GM18873 (cell line): ENCODE measurements around the gene NRL.
"Not testable (repeated sequence)": the region's sequence is repeated elsewhere in the genome, so short reads cannot be mapped to it uniquely, and the experiment has no call there.

Experiments
- ATAC-seq: cut with Tn5 transposase; IDR thresholded peaks from one replicate; pipeline ENCODE4 v1.9.1; 2021; ENCODE audit warnings: mild to moderate bottlenecking, moderate library complexity, moderate number of reproducible peaks; ENCODE audit not compliant: unreplicated experiment, low FRiP score

The NRL gene

DNA sequence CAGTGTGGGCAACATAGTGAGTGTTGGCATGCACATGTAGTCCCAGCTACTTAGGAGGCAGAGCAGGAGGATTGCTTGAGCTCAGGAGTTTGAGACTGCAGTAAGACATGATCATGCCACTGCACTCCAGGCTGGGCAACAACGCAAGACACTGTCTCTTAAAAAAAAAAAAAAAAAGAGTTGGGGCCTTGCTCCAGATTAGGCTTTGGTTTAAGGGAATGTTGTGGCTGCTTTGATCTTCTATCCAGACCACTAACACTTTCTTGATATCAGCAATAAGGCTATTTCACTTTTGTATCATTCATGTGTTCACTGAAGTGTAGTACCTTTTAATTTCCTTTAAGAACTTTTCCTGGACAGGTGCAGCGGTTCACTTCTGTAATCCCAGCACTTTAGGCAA lies 12.9 kb upstream of the NRL start:
- no peak for ATAC-seq

DNA sequence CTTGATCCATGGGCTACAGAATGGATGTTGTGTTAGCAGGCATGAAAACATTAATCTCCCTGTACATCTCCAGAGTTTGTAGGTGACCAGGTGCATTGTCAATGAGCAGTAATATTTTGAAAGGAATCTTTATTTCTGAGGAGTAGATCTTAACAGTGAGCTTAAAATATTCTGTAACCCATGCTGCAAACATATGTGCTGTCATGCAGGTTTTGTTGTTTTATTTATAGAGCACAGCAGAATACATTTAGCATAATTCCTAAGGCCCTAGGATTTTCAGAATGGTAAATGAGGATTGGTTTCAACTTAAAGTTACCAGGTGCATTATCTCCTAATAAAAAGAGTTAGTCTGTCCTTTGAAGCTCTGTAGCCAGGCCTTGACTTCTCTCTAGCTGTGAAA lies 12.2 kb upstream of the NRL start:
- no peak for ATAC-seq

DNA sequence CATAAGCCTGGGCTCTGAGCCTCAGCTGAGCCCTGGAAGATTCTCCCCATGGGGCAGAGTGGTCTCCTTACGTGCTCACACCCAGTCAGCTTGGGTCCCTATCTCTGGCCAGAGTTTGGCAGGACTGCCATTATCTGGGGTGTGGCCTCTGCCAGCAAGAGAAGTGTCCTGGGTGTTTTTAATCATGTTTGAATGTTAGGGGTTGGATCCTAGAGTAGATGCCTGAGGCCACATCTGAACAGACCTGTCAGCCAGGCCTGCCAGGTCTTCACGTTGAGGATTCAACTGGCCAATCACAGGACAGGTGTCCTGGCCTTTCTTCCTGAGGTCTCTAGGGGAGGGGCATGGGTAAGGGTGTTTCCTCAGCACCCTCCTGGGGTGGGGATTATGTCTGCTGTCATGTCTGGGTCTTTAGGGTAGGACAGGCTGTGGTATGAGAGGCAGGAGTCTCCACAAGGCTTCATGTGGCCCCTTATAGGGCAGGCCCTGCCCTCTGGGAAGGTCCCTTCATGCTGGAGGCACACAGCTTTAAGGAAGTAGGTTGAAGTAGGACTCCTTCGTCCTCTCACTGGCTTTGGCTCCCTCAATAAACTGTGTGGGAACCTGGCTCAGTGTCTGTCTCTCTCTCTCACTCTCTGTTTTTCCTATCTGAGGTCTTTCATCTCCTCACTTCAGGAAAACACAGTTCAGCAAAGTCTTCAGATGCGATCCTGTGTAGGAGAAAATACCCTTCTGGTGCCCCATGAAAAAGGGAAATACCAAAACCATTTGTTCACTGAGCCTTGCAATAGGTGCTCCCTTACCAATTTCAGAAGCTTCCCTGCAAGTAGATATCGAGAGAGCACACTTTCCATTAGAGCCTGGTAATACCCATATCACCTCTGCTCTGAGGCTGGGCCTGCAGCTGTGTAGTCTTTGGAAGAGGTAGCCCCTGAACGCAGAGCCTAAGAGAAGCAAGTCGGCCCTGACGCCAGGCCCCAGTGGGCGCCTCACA lies 9.0 kb upstream of the NRL start:
- ATAC-seq: peak; percentile 51

DNA sequence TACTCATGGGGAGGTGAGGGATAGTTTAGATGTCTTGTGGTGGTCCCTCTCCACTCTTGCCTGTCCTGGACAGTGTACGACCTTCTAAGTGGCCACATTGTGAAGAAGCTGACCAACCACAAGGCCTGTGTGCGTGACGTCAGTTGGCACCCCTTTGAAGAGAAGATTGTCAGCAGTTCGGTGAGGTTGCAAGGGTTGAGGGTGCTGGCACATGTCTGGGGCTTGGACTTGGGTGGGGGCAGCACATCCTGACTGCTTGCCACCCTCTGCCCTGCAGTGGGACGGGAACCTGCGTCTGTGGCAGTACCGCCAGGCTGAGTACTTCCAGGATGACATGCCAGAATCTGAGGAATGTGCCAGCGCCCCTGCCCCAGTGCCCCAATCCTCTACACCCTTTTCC lies 8.1 kb upstream of the NRL start:
- ATAC-seq: no peak

DNA sequence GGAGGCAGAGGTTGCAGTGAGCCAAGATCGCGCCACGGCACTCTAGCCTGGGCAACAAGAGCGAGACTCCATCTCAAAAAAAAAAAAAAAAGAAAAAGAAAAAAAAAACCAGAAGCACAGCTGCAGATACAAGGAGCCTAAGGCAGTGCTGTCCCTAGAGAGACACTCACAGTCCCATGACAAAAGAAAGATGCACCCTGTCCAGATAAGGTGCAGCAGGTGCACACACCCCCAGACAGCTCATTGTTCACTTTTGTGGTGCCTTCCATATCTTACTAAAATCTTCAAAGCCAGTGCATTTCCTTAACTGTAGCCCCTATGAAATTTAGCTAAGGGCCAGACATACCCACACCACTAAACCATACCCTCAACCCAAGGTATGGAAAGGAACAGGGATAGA lies 7.7 kb upstream of the NRL start:
- ATAC-seq: no peak

DNA sequence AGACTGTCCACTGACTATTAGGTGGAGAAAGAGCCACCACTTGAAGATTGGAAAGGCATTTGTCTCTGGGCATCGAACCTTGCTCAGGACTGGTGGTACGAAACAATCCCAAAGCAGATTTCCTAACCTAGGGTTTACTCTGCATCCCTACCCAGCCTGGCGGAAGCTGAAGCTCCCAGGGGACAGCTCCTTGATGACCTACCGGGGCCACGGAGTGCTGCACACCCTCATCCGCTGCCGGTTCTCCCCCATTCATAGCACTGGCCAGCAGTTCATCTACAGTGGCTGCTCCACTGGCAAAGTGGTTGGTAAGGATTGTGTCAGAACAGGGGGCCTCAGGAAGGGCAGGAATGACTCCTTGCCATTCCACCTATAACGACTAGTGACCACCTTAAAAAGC lies 6.5 kb upstream of the NRL start:
- ATAC-seq: no peak

DNA sequence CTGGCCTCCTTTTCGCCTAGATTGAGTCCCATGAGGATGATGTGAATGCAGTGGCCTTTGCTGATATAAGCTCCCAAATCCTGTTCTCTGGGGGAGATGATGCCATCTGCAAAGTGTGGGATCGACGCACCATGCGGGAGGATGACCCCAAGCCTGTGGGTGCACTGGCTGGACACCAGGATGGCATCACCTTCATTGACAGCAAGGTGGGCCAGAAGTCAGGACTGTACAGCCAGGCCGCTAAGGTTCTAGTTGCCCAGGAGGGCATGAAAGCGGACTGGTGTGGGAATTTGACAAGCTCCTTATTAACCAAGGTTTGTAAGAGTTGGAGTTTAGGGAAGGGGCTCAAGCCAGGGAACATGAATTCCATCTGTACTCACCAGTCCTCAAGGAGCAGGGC lies 4.9 kb upstream of the NRL start:
- no peak for ATAC-seq

DNA sequence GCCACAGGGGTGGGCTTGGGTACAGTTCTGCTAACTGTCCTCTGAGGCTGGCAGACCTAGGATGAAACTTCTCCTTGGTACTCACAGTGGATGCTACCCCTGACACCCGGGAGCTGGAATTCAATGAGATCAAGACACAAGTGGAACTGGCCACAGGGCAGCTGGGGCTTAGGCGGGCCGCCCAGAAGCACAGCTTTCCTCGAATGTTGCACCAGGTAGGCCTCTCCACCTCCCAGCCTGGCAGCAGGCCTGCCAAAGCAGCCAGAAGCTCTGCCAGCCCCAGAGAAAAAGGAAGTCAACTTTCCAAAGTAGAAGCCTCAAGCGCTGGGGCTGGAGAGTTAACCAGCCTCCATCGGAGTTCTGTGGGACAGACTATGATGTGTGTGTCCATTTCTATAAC lies 2.4 kb upstream of the NRL start:
- no peak for ATAC-seq

DNA sequence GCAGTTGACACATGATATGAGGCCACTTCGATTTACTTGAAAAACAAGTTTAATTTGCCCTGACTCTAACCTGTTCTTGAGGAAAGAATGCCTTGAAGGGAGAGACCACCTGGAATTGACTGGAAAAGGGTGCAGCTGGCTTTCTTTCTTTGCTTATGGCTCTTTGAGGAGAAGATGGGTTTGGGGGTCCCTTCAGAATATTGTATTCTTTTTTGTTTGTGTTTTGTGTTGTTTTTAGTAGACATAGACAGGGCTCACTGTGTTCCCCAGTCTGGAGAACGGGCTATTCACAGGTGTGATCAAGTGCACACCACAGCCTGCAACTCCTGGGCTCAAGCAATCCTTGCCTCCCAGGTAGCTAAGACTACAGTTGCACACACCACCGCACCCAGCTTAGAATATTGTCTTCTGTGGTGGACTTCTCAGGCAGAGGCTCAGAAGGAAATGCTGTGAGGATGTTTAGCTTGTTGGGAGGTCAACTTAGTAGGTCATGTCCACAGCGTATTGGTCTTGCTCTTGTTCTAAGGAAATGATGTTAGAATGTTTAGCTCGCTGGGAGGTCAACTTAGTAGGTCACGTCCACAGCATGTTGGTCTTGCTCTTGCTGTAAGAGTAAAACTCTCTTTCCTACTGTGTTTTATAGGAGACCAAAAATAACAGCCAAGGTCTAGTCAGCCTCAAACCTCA lies 1.5 kb upstream of the NRL start:
- no peak for ATAC-seq

DNA sequence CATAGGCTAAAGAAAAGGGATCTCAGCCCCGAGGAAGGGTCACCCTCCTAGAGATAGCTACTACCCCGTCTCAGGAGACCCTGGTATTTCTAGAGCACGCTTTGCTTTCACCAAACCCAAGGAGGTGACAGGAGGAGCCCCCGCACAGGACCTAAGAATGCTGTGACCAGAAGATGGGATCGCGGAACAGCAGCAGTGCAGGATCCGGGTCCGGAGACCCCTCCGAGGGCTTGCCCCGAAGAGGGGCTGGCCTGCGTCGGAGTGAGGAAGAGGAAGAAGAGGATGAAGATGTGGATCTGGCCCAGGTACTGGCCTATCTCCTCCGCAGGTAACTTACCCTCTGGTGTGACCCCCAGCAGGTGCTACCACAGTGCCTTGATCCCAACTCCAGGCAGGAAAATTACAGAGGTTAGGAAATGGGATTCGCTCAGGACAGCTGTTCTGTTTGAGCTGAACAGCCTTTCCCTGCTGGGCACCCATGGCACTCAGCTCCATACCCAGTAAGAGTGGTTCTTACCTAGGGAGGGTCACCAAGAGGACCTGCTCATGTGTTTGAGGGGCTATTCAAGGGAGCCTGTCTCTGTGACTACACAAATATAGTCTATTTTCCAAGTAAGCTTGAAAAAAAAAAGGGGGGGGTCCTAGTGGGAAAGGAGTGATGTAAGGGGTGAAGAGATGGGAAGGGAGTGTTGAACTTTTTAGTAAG lies 826 bp upstream of the NRL start:
- ATAC-seq: no peak

DNA sequence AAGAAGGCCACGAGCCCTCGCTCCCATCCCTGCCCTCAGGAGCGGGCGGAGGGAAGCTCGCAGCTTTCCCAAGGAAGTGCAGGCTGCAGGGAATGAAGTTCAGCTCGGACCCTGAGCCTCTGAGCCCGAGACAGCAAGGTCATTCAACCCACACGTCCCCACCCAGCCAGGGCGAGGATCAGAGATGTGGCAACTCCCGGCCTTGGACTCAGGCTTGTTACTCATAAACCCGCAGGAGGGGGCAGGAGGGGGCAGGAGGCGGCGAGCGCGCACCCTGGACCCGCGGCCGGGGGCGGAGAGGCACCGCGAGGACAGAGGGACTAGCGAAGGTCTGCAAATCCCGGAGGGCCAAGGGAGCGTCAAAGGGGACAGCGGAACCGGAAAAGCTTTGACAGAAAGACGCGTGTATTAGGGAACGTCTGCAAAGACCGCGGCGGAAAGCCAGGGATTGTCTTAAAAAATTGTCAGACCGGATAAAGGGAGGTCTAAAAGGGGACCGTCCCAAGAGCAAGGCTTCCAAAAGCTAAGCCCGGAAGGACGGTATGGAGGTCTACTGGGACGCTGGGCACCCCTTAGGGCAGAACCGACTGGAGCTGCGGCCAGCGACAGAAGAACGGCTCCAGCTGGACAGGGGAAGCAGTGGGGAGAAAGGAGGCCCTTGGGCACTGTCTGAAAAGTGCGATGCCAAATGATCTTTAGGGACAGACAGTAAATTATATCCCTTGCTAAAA lies 783 bp downstream of the NRL start:
- peak; percentile 0 for ATAC-seq

DNA sequence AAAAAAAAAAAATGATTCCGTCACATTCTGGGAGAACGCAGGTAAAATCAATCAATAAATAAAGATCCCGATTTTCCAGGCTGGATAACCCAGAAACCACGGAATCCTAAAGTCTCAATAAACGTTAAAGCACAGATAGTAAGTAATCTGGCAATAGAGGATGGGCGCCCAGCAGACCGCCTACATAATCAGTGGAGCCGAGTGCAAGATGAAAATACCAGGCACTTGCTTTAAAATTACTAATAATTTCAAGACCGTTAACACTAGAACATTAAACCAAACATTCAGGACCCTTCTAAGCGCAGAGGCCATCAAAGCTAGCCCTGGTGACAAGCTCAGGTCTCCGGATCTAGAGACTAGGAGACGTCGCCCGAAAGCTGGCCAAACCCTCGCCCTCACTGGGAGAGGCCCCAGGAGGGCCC lies 1.4 kb downstream of the NRL start:
- ATAC-seq: no peak

DNA sequence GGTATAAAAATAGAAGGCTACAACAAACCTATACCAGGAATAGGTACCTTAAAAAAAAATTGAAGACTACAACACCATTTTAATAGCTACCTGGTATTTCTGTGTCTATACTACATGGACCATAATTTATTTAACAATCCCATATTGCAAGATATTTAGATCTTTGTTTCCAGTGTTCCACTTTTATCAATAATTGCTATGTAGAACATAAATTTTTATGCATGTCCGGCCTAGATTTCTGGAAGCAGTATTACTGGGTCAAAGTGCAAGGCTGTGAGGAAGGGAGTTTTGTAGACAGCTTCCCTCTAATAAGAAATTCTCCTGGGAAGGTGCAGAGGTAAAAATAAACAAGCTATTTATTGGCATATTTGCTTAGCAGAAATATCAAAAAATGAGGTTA lies 4.2 kb downstream of the NRL start:
- ATAC-seq: no peak

DNA sequence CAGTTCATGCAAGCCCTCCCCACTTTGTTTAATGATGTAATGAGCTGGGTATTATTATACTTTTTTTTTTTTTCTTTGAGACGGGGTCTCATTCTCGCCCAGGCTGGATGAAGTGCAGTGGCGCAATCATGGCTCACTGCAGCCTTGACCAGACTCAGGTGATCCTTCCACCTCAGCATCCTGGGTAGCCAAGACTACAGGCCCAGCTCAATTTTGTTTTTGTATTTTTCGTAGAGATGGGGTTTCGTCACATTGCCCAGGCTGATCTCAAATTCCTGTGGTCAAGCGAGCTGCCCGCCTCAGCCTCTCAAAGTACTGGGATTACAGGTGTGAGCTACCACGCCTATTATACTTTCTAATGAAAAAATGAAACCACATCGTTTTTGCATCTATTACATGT lies 4.7 kb downstream of the NRL start:
- no peak for ATAC-seq

DNA sequence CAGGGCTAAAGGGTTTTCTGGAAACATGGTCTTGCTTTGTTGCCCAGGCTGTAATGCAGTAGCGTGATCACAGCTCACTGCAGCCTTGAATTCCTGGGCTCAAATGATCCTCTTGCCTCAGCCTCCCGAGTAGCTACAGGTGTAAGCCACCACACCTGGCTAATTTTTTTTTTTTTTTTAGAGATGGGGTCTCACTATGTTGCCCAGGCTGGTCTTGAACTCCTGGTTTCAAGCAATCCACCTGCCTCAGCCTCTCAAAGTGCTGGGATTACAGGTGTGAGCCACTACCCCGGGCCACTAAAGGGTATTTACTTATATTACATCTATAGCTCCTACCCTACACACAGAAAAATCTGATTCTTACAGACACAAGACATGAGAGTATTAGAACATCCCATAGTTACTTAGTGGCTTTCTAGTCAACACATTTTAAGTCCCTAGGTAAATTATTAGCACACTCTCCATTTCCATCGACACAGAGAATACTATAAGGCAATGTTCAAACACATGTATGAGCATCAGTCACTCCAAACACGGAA lies 6.3 kb downstream of the NRL start:
- no peak for ATAC-seq

DNA sequence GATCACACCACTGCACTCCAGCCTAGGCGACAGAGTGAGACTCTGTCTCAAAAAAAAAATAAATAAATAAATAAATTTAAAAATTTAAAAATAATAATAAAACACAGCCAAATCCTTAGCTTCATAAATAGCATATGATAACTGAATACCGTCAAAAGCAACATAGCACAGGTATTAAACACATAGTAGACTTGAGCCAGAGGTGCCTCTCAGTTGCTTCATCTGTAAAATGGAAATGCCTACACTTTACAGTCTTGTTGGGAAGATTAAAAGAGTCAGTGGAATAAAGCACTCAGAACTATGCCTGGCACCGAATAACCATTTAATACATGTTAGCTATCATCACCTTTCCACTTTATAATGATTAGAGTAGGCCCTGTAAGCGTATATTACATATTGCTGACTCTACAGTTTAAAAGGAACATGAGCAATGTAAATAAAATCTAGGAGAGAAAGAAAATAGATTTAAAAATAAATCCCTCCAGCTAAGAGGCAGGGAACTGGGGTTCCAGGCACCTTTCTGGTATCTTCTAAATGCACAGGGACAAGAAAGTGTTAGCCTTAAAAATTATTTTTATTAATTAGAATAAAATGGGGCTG lies 8.0 kb downstream of the NRL start:
- ATAC-seq: no peak

DNA sequence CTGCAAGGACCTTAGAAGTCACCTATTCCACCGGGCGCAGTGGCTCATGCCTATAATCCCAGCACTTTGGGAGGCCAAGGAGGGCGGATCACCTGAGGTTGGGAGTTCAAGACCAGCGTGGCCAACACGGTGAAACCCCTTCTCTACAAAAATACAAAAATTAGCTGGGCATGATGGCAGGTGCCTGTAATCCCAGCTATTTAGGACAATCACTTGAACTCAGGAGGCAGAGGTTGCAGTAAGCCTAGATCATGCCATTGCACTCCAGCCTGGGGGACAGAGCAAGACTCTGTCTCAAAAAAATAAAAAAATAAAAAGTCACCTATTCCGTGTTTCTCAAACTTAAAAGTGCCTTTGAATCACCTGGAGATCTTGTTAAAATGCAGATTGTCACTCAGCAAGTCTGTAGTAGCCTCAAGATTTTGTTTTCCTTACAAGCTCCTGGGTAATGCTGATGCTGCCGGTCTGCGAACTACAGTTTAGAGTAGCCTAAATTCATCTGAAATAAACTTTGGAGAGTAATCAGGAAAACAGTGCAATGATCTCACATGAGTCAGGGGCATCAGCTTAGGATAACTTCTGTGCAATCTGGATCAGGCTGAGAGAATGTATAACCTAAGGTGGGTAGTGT lies 9.0 kb downstream of the NRL start:
- not testable (repeated sequence) for ATAC-seq

DNA sequence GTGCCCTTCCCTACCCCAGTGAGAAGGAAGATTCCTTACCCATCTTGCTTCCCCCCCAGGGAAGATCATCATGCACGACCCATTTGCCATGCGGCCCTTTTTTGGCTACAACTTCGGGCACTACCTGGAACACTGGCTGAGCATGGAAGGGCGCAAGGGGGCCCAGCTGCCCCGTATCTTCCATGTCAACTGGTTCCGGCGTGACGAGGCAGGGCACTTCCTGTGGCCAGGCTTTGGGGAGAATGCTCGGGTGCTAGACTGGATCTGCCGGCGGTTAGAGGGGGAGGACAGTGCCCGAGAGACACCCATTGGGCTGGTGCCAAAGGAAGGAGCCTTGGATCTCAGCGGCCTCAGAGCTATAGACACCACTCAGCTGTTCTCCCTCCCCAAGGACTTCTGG lies 11.3 kb downstream of the NRL start:
- ATAC-seq: no peak

DNA sequence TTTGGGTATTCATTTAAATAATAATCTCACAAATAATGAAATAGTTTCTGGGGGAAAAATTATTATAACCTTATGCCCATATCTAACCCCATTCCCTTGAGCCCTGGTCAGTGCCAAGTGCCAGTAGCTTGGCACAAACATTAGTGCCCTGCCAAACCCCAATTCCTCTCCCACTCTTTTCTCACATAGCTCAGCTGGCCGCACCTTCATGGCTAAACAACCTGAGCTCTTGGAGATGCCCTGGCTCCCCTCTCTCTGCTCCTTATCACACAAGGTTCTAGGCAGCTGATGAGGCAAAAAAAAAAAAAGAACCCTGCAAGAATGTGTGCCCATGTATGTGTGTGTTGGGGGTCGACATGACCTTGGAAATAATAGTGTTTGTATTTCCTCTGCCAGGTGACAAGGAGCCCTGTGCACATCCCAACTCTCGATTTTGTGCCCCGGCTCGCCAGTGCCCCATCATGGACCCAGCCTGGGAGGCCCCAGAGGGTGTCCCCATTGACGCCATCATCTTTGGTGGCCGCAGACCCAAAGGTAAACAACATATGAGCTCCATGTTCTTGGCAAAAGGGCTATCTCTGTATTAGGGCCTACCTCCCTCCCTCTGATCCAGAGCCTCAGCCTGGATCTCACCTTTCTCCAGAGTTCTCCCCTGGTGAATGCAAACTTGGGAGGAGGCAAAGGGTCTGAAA lies 12.2 kb downstream of the NRL start:
- no peak for ATAC-seq
